NCI-H2227 treated with DMSO at 0.1 percent for 48 hours (cell line): ENCODE data around the gene TRAM2.

Source experiments
- DNase-seq: peaks from one replicate; lab custom pipeline; 2025; lab: John Stamatoyannopoulos, UW

Gene TRAM2

GRCh38 chr6:52595000-52595795 lies 18.3 kb upstream of the TRAM2 start:
- DNase-seq, result no peak

GRCh38 chr6:52594221-52594620 lies 17.4 kb upstream of the TRAM2 start:
- no peak for DNase-seq

- DNase-seq, result no peak
These were observed 15.0 kb upstream of the TRAM2 start for GRCh38 chr6:52591832-52592231.

GRCh38 chr6:52590152-52590891 lies 13.5 kb upstream of the TRAM2 start:
- DNase-seq, result no peak

- DNase-seq, result no peak
These were observed 11.8 kb upstream of the TRAM2 start for GRCh38 chr6:52588710-52589091.

- DNase-seq, result no peak
These were observed 11.3 kb upstream of the TRAM2 start for GRCh38 chr6:52588087-52588709.

- no peak for DNase-seq
These were observed 10.1 kb upstream of the TRAM2 start for GRCh38 chr6:52587001-52587400.

GRCh38 chr6:52584203-52584602 lies 7.3 kb upstream of the TRAM2 start:
- DNase-seq, result no peak

- DNase-seq, result no peak
These were observed 6.1 kb upstream of the TRAM2 start for GRCh38 chr6:52582996-52583395.

GRCh38 chr6:52582446-52582845 lies 5.6 kb upstream of the TRAM2 start:
- no peak for DNase-seq

GRCh38 chr6:52580905-52581304 lies 4.0 kb upstream of the TRAM2 start:
- DNase-seq, result no peak

- no peak for DNase-seq
These were observed 2.3 kb upstream of the TRAM2 start for GRCh38 chr6:52579006-52579660.

- DNase-seq, result no peak
These were observed 1.1 kb upstream of the TRAM2 start for GRCh38 chr6:52577778-52578463.

GRCh38 chr6:52576392-52577021 lies 353 bp downstream of the TRAM2 start:
- peak; percentile 69 for DNase-seq

GRCh38 chr6:52576054-52576391 lies 837 bp downstream of the TRAM2 start:
- DNase-seq, result no peak

- no peak for DNase-seq
These were observed 1.4 kb downstream of the TRAM2 start for GRCh38 chr6:52575502-52575892.

GRCh38 chr6:52574709-52575501 lies 2.0 kb downstream of the TRAM2 start:
- DNase-seq, result no peak

- DNase-seq, result no peak
These were observed 3.6 kb downstream of the TRAM2 start for GRCh38 chr6:52573295-52573694.

- no peak for DNase-seq
These were observed 4.3 kb downstream of the TRAM2 start for GRCh38 chr6:52572536-52572935.

GRCh38 chr6:52571099-52571755 lies 5.6 kb downstream of the TRAM2 start:
- DNase-seq, result no peak
